Erythroblast (primary cell): Measurements from ENCODE around the gene ZNF217.
"Not testable (repeated sequence)": the region's sequence is repeated elsewhere in the genome, so short reads cannot be mapped to it uniquely, and the experiment has no call there.

Experiments
- GATA1 ChIP-seq: IDR thresholded peaks from 2 replicates; pipeline ENCODE4 v1.6.1; 2011; ENCODE audit warnings: low read depth, mild to moderate bottlenecking, control low read depth, low read length, moderate library complexity
- POLR2A ChIP-seq: IDR thresholded peaks from 2 replicates; pipeline ENCODE4 v1.6.1; 2011; ENCODE audit warnings: mild to moderate bottlenecking, low read length

- not testable (repeated sequence) for TF ChIP-seq POLR2A, GATA1
These were observed 3.5 kb downstream of the ZNF217 start for GRCh38 chr20:53590122-53590521.
